CD14-positive monocyte (primary cell): ENCODE data around the gene SARS1. TPM values are rescaled to one million over a fixed set of nuclear protein-coding genes. Genes with fewer than 3 reads are reported as not detected.

Experiments used
- DNase-seq, 3 donors: peaks; one replicate each; pipeline ENCODE4 v3.0.0-alpha.2; 2011 to 2022
- H2AFZ ChIP-seq: 2 replicates; pipeline ENCODE4 v1.6.0; 2012; ENCODE audit warnings: mild to moderate bottlenecking, low read depth, low read length, inconsistent platforms; ENCODE audit not compliant: insufficient read depth, poor library complexity, severe bottlenecking
- H3K27ac ChIP-seq, 2 donors: 1 replicate in 1 of 2; 2 replicates in 1 of 2; pipeline ENCODE4 v1.5.1; 2012 to 2013; ENCODE audit warnings: low read length in 2 of 2, control low read depth in 1 of 2, inconsistent platforms in 1 of 2, low read depth in 1 of 2, mild to moderate bottlenecking in 1 of 2
- H3K27me3 ChIP-seq, 2 donors: one replicate each; pipeline versions ENCODE4 v1.6.0 to v1.6.1; 2011 to 2013; ENCODE audit warnings: low read length in 2 of 2; ENCODE audit not compliant: control insufficient read depth in 2 of 2, insufficient read depth in 2 of 2
- H3K36me3 ChIP-seq, 2 donors: replicated peaks in 1 of 2; 1 replicate in 1 of 2; 2 replicates in 1 of 2; pipeline versions ENCODE4 v1.5.1 to v1.6.1; 2012 to 2013; ENCODE audit warnings: low read length in 2 of 2, control low read depth in 1 of 2, inconsistent platforms in 1 of 2, mild to moderate bottlenecking in 1 of 2; ENCODE audit not compliant: insufficient read depth in 2 of 2, control insufficient read depth in 1 of 2
- H3K4me1 ChIP-seq, 2 donors: 1 replicate in 1 of 2; 2 replicates in 1 of 2; pipeline versions ENCODE4 v1.5.1 to v1.6.1; 2012 to 2013; ENCODE audit warnings: low read length in 2 of 2, control low read depth in 1 of 2, inconsistent platforms in 1 of 2, mild to moderate bottlenecking in 1 of 2, moderate library complexity in 1 of 2; ENCODE audit not compliant: insufficient read depth in 2 of 2, control insufficient read depth in 1 of 2
- H3K4me2 ChIP-seq: replicated peaks from 2 replicates; pipeline ENCODE3; 2012; ENCODE audit warnings: low read length, moderate library complexity, mild to moderate bottlenecking; ENCODE audit not compliant: poor library complexity, severe bottlenecking; ENCODE audit errors: extremely low read depth
- H3K4me3 ChIP-seq, 3 experiments: fragments of 200-600 bp in 1 of 3; sonication (generic) in 1 of 3; replicated peaks in 1 of 3; 1 replicate in 2 of 3; 2 replicates in 1 of 3; pipeline ENCODE4 v1.5.1; 2011 to 2013; ENCODE audit warnings: low read length in 3 of 3, mild to moderate bottlenecking in 3 of 3, control low read depth in 2 of 3, low read depth in 2 of 3, inconsistent platforms in 1 of 3, moderate library complexity in 1 of 3
- H3K79me2 ChIP-seq: 2 replicates; pipeline ENCODE4 v1.6.0; 2012; ENCODE audit warnings: mild to moderate bottlenecking, control low read depth, inconsistent platforms, low read length, moderate library complexity; ENCODE audit not compliant: insufficient read depth
- H3K9ac ChIP-seq: 2 replicates; pipeline ENCODE4 v1.6.0; 2017; ENCODE audit warnings: low read length, mild to moderate bottlenecking; ENCODE audit not compliant: insufficient read depth, poor library complexity, severe bottlenecking
- H3K9me3 ChIP-seq, 2 donors: replicated peaks in 1 of 2; 1 replicate in 1 of 2; 2 replicates in 1 of 2; pipeline versions ENCODE4 v1.5.1 to v1.6.1; 2012 to 2013; ENCODE audit warnings: low read length in 2 of 2, control low read depth in 1 of 2; ENCODE audit not compliant: control insufficient read depth in 1 of 2, insufficient read depth in 1 of 2
- H4K20me1 ChIP-seq: 2 replicates; pipeline ENCODE4 v1.6.0; 2012; ENCODE audit warnings: mild to moderate bottlenecking, low read length, control low read depth, moderate library complexity; ENCODE audit not compliant: insufficient read depth
- H3K27ac Mint-ChIP-seq, 7 donors: one replicate each; pipeline ENCODE4 v1.8.0; 2020; ENCODE audit warnings: mild to moderate bottlenecking in 7 of 7, mixed read lengths in 7 of 7, moderate library complexity in 6 of 7, inconsistent platforms in 2 of 7
- H3K27me3 Mint-ChIP-seq, 3 donors: one replicate each; pipeline ENCODE4 v1.8.0; 2021 to 2022; ENCODE audit warnings: low read depth in 3 of 3, mild to moderate bottlenecking in 3 of 3, mixed read lengths in 3 of 3, moderate library complexity in 3 of 3, inconsistent platforms in 1 of 3
- H3K36me3 Mint-ChIP-seq, 2 donors: one replicate each; pipeline ENCODE4 v1.8.0; 2020; ENCODE audit warnings: mixed read lengths in 2 of 2, inconsistent platforms in 1 of 2, mild to moderate bottlenecking in 1 of 2
- H3K4me1 Mint-ChIP-seq: one replicate; pipeline ENCODE4 v1.8.0; 2020; ENCODE audit warnings: mild to moderate bottlenecking, mixed read lengths
- H3K4me3 Mint-ChIP-seq, 2 donors: one replicate each; pipeline ENCODE4 v1.8.0; 2020; ENCODE audit warnings: mild to moderate bottlenecking in 2 of 2, mixed read lengths in 2 of 2, moderate library complexity in 1 of 2
- H3K9me3 Mint-ChIP-seq, 7 donors: one replicate each; pipeline ENCODE4 v1.8.0; 2020 to 2022; ENCODE audit warnings: mixed read lengths in 7 of 7, mild to moderate bottlenecking in 6 of 7, moderate library complexity in 6 of 7, inconsistent platforms in 2 of 7
- WGBS: methylation state at CpG from one replicate; pipeline ENCODE4 v1.1.5; 2013; ENCODE audit warnings: missing lambda C conversion rate; ENCODE audit not compliant: insufficient coverage; 5-methylcytosine and 5-hydroxymethylcytosine counted together
- intact Hi-C, 2 donors: fragments of 100-400 bp; cut with micrococcal nuclease; formaldehyde crosslinking; loops; one replicate each; pipeline versions ENCODE4 v1.15.0 to v1.15.1; 2023
- polyA plus RNA-seq, 3 donors: library from polyadenylated mRNA; depleted of rRNA in 1 of 3; unstranded in 2 of 3; stranded (reverse) in 1 of 3; fragments of 300-500 nt in 2 of 3; fragments of >200 nt in 1 of 3; fragmentation: Illumina TruSeq in 2 of 3; gene quantifications; 1 replicate in 2 of 3; 2 replicates in 1 of 3; pipeline ENCODE4 v1.2.3, GENCODE V29; 2012 to 2021
- TF ChIP-seq, protein P1 (sequence below): fragments of 200-600 bp; IDR thresholded peaks from one replicate; pipeline ENCODE4 v1.8.0; 2022; ENCODE audit warnings: antibody characterized with exemption, mild to moderate bottlenecking

Gene SARS1
- polyA plus RNA-seq, 3 donors, result 70.1 to 107 (median 99.1) TPM

- no peak for DNase-seq
- WGBS, result 97% methylated on average over 21 of the region's 32 CpGs
- Histone ChIP-seq H2AFZ (no peak overlapping the region), H3K79me2 (no peaks in the 10 kb centered on the region), H3K4me3 (no peak overlapping the region), H4K20me1 (no peaks in the 10 kb centered on the region), H3K9ac (no peak overlapping the region), H3K4me2 (no peak overlapping the region), H3K27me3 (peaks cover 4 to 32% of the 10 kb centered on the region in 2 donors), H3K36me3 (no peaks in the 10 kb centered on the region), H3K9me3 (no peaks in the 10 kb centered on the region), H3K27ac (no peak overlapping the region), H3K4me1 (peaks cover 8 to 13% of the 10 kb centered on the region in 2 donors)
- Mint-ChIP-seq H3K36me3 (no peaks in the 10 kb centered on the region), H3K4me1 (peaks cover 9% of the 10 kb centered on the region), H3K27ac (no peak overlapping the region), H3K9me3 (peaks cover 0 to 11% (median 0%) of the 10 kb centered on the region in 7 donors), H3K4me3 (peak overlapping the region in 1 of 2 donors; percentile 18), H3K27me3 (peaks cover 19 to 58% (median 32%) of the 10 kb centered on the region in 3 donors)
- TF ChIP-seq, protein P1, sequence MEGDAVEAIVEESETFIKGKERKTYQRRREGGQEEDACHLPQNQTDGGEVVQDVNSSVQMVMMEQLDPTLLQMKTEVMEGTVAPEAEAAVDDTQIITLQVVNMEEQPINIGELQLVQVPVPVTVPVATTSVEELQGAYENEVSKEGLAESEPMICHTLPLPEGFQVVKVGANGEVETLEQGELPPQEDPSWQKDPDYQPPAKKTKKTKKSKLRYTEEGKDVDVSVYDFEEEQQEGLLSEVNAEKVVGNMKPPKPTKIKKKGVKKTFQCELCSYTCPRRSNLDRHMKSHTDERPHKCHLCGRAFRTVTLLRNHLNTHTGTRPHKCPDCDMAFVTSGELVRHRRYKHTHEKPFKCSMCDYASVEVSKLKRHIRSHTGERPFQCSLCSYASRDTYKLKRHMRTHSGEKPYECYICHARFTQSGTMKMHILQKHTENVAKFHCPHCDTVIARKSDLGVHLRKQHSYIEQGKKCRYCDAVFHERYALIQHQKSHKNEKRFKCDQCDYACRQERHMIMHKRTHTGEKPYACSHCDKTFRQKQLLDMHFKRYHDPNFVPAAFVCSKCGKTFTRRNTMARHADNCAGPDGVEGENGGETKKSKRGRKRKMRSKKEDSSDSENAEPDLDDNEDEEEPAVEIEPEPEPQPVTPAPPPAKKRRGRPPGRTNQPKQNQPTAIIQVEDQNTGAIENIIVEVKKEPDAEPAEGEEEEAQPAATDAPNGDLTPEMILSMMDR, result no peak
- intact Hi-C loops, result no loop called here
Measured at GRCh38 chr1:109251277-109252166, 37.8 kb downstream of the SARS1 start.

DNA sequence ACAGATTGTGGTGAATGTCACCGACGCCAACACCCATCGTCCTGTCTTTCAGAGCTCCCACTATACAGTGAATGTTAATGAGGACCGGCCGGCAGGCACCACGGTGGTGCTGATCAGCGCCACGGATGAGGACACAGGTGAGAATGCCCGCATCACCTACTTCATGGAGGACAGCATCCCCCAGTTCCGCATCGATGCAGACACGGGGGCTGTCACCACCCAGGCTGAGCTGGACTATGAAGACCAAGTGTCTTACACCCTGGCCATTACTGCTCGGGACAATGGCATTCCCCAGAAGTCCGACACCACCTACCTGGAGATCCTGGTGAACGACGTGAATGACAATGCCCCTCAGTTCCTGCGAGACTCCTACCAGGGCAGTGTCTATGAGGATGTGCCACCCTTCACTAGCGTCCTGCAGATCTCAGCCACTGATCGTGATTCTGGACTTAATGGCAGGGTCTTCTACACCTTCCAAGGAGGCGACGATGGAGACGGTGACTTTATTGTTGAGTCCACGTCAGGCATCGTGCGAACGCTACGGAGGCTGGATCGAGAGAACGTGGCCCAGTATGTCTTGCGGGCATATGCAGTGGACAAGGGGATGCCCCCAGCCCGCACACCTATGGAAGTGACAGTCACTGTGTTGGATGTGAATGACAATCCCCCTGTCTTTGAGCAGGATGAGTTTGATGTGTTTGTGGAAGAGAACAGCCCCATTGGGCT is 38.6 kb downstream of the SARS1 start:
- H3K27ac Mint-ChIP-seq, result no peak overlapping the region
- no peak overlapping the region for H3K4me3 Mint-ChIP-seq
- 98% methylated on average over 31 of the region's 31 CpGs for whole genome bisulfite sequencing
- Histone ChIP-seq H4K20me1 (no peaks in the 10 kb centered on the region), H2AFZ (no peak overlapping the region), H3K4me2 (no peak overlapping the region), H3K9me3 (no peaks in the 10 kb centered on the region), H3K27ac (no peak overlapping the region), H3K4me3 (no peak overlapping the region), H3K27me3 (peaks cover 4 to 32% of the 10 kb centered on the region in 2 donors), H3K4me1 (peaks cover 8 to 13% of the 10 kb centered on the region in 2 donors), H3K36me3 (no peaks in the 10 kb centered on the region), H3K79me2 (no peaks in the 10 kb centered on the region), H3K9ac (no peak overlapping the region)
- H3K9me3 Mint-ChIP-seq, result peaks cover 0 to 11% (median 0%) of the 10 kb centered on the region in 7 donors
- peaks cover 19 to 55% (median 30%) of the 10 kb centered on the region in 3 donors for H3K27me3 Mint-ChIP-seq
- intact Hi-C loops, result no loop called here
- H3K36me3 Mint-ChIP-seq, result no peaks in the 10 kb centered on the region
- DNase-seq, result no peak
- H3K4me1 Mint-ChIP-seq, result peaks cover 9% of the 10 kb centered on the region
- TF ChIP-seq, protein P1, result no peak
